ENCODE measurements around the gene ONECUT3.

DNA sequence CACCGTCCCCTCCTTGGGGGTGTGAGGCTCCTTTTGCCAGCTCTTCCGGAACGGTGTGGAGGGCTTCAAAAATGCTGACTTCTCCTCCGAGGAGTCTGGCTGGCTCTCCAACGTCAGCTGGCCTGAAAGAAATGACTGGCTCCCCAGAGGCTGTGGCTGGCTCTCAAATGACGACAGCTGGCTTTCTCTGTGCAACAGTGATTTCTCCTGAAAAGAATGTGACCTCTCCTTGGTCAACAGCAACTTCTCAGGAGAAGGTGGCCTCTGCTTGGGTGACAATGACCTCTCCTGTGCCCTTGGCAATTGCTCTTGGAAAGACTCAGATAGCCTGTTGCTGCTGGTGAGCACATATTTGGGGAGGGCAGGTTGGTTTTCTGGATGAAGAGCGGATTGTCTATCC, 29.2 kb downstream of the ONECUT3 start:
- TF ChIP-seq, protein P1, sequence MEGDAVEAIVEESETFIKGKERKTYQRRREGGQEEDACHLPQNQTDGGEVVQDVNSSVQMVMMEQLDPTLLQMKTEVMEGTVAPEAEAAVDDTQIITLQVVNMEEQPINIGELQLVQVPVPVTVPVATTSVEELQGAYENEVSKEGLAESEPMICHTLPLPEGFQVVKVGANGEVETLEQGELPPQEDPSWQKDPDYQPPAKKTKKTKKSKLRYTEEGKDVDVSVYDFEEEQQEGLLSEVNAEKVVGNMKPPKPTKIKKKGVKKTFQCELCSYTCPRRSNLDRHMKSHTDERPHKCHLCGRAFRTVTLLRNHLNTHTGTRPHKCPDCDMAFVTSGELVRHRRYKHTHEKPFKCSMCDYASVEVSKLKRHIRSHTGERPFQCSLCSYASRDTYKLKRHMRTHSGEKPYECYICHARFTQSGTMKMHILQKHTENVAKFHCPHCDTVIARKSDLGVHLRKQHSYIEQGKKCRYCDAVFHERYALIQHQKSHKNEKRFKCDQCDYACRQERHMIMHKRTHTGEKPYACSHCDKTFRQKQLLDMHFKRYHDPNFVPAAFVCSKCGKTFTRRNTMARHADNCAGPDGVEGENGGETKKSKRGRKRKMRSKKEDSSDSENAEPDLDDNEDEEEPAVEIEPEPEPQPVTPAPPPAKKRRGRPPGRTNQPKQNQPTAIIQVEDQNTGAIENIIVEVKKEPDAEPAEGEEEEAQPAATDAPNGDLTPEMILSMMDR (conservative IDR thresholded peaks at IDR 0.05; ENCODE audit: low read length), result no peak
- TF ChIP-seq EZH2phosphoT487 (IDR thresholded peaks at IDR 0.05; ENCODE audit: borderline replicate concordance), result no peak

Data from Loucy (cell line).